Measurements from ENCODE around the gene GDPGP1. TPM values are rescaled to one million over a fixed set of nuclear protein-coding genes. Genes with fewer than 3 reads are reported as not detected.
"Not testable (repeated sequence)": the region's sequence is repeated elsewhere in the genome, so short reads cannot be mapped to it uniquely, and the experiment has no call there.

The GDPGP1 gene
- total and polyA plus RNA-seq, 10 of the 15 experiments (the other 5 are each of a cell fraction or from before 2014, with no cell fraction given): 0.68 to 8.9 (median 3.0) TPM

- H3K79me2 ChIP-seq (ENCODE audit: control insufficient read depth, insufficient read depth, low read length): peaks cover 8% of the 10 kb centered on the region; the same call in 1 of the 2 replicates
- no peaks in the 10 kb centered on the region for H4K20me1 ChIP-seq (ENCODE audit: control insufficient read depth, insufficient read depth)
- BruUV-seq (replicated peaks): TSS peak; percentile 76
- no peaks in the 10 kb centered on the region for H3K9me3 ChIP-seq (replicated peaks; ENCODE audit: control insufficient read depth, insufficient read depth, low read length)
- peaks cover 39% of the 10 kb centered on the region for H3K4me1 ChIP-seq (ENCODE audit: control insufficient read depth, insufficient read depth, low read length)
- H2AFZ ChIP-seq (ENCODE audit: control insufficient read depth, low read depth, low read length): no peak overlapping the region
- intact Hi-C loops (cut with micrococcal nuclease; ENCODE audit: unreplicated experiment): no loop called here
- no peaks in the 10 kb centered on the region for H3K27me3 ChIP-seq (replicated peaks in 1 of 2; ENCODE audit: control insufficient read depth in 2 of 2, insufficient read depth in 2 of 2, low read length in 1 of 2)
- in situ Hi-C loops (cut with MboI): no loop called here
- no peak overlapping the region for H3K27ac ChIP-seq (ENCODE audit: control insufficient read depth, insufficient read depth)
- WGBS (ENCODE audit: insufficient coverage, insufficient replicate concordance, low lambda C conversion rate, missing lambda C conversion rate): 78% methylated on average over 8 of the region's 8 CpGs
- ChIA-PET RAD21 (ENCODE audit: unreplicated experiment) (interaction anchor here (0.9 to 1.3 kb wide), 3 partner anchors 8 to 46 kb away, joined by 3 to 5 read pairs (median 4); partner anchors contain the start of genes CIB1 and GDPGP1), CTCF (interaction anchor here (0.8 to 1.2 kb wide), 5 partner anchors 11 to 45 kb away, joined by 3 read pairs; no protein-coding TSS in a partner anchor), SMC1A (ENCODE audit: uncharacterized antibody, unreplicated experiment) (interaction anchor here (1.3 to 2.6 kb wide), 6 partner anchors 12 to 46 kb away, joined by 3 to 12 read pairs (median 6); partner anchors contain the start of genes CIB1, GDPGP1 and SEMA4B), POLR2A (interaction anchor here (0.6 to 2.6 kb wide), 9 partner anchors 8 to 45 kb away, joined by 3 to 10 read pairs (median 4); partner anchors contain the start of gene SEMA4B)
- DNase-seq (ENCODE audit: low read depth, low spot score) (no peak), FAIRE-seq (no peak), ATAC-seq (no peak)
- H3K4me2 ChIP-seq (ENCODE audit: control insufficient read depth, insufficient read depth): 0 out of 2 replicates have a peak overlapping the region, but pooled peaks have one; percentile 22
- no peaks in the 10 kb centered on the region for H3K36me3 ChIP-seq (ENCODE audit: control insufficient read depth in 2 of 2, insufficient read depth in 2 of 2, low read length in 1 of 2)
- TF ChIP-seq SIX5 (IDR thresholded peaks at IDR 0.05; ENCODE audit: low read depth, low read length, severe bottlenecking) (no peak), PML (IDR thresholded peaks at IDR 0.05; ENCODE audit: low read length) (no peak), POU2F2 (IDR thresholded peaks at IDR 0.05; ENCODE audit: borderline replicate concordance, low read depth, low read length) (no peak), JUND (IDR thresholded peaks at IDR 0.05; ENCODE audit: low read depth, low read length) (no peak), SUPT20H (IDR thresholded peaks at IDR 0.05; ENCODE audit: borderline replicate concordance, control insufficient read depth, low read depth, low read length) (no peak), HCFC1 (IDR thresholded peaks at IDR 0.05; ENCODE audit: low read length) (no peak), ZNF274 (IDR thresholded peaks at IDR 0.05; ENCODE audit: insufficient read depth, insufficient read length) (no peak), RELB (IDR thresholded peaks at IDR 0.05; ENCODE audit: low read depth) (no peak), GABPA (IDR thresholded peaks at IDR 0.05; ENCODE audit: low read depth) (no peak), MEF2B (IDR thresholded peaks at IDR 0.05; ENCODE audit: partially characterized antibody, poor library complexity, severe bottlenecking) (no peak), CBX3 (IDR thresholded peaks at IDR 0.05; ENCODE audit: borderline replicate concordance, low read depth) (no peak), HDAC6 (IDR thresholded peaks at IDR 0.05; ENCODE audit: unreplicated experiment) (no peak)
- H3K9ac ChIP-seq (ENCODE audit: control insufficient read depth, insufficient read depth, low read length): no peak overlapping the region
- no peak overlapping the region for H3K4me3 ChIP-seq
These were observed 46.6 kb upstream of the GDPGP1 start for GRCh38 chr15:90187257-90187868.

GRCh38 chr15:90188065-90188464, 45.9 kb upstream of the GDPGP1 start:
- DNase-seq (ENCODE audit: low read depth, low spot score); H3K4me2 ChIP-seq (ENCODE audit: control insufficient read depth, insufficient read depth); H3K9me3 ChIP-seq (replicated peaks; ENCODE audit: control insufficient read depth, insufficient read depth, low read length); H2AFZ ChIP-seq (ENCODE audit: control insufficient read depth, low read depth, low read length); FAIRE-seq; H3K27ac ChIP-seq (ENCODE audit: control insufficient read depth, insufficient read depth); H3K79me2 ChIP-seq (ENCODE audit: control insufficient read depth, insufficient read depth, low read length); H3K4me3 ChIP-seq; CTCF ChIA-PET; H3K36me3 ChIP-seq (ENCODE audit: control insufficient read depth in 2 of 2, insufficient read depth in 2 of 2, low read length in 1 of 2); ATAC-seq; in situ Hi-C loops (cut with MboI); H3K9ac ChIP-seq (ENCODE audit: control insufficient read depth, insufficient read depth, low read length); H4K20me1 ChIP-seq (ENCODE audit: control insufficient read depth, insufficient read depth); intact Hi-C loops (cut with micrococcal nuclease; ENCODE audit: unreplicated experiment); H3K27me3 ChIP-seq (replicated peaks in 1 of 2; ENCODE audit: control insufficient read depth in 2 of 2, insufficient read depth in 2 of 2, low read length in 1 of 2); BruUV-seq (replicated peaks): not testable (repeated sequence)
- 87% methylated on average over 7 of the region's 7 CpGs for WGBS (ENCODE audit: insufficient coverage, insufficient replicate concordance, low lambda C conversion rate, missing lambda C conversion rate)
- SMC1A ChIA-PET (ENCODE audit: uncharacterized antibody, unreplicated experiment): interaction anchor here (1.6 to 5.3 kb wide), 3 partner anchors 13 to 45 kb away, joined by 5 to 47 read pairs (median 8); partner anchors contain the start of genes CIB1, GDPGP1 and SEMA4B
- POLR2A ChIA-PET: interaction anchor here (0.6 to 6.0 kb wide), 3 partner anchors 9 to 15 kb away, joined by 6 to 101 read pairs (median 7); partner anchors contain the start of gene SEMA4B
- H3K4me1 ChIP-seq (ENCODE audit: control insufficient read depth, insufficient read depth, low read length): peaks cover 46% of the 10 kb centered on the region
- RAD21 ChIA-PET (ENCODE audit: unreplicated experiment): interaction anchor here (1.1 kb wide), 1 partner anchor 46 kb away, joined by 3 read pairs; the partner anchor contains the start of gene GDPGP1
